Measurements from ENCODE around the gene IRAK4. TPM values are rescaled to one million over a fixed set of nuclear protein-coding genes. Genes with fewer than 3 reads are reported as not detected.

IRAK4 gene
- total RNA-seq, 1 donor from 2014 or later, result 23.6 TPM

- no peak for TF ChIP-seq CTCF (IDR thresholded peaks at IDR 0.05)
- no peak for TF ChIP-seq EZH2phosphoT487 (IDR thresholded peaks at IDR 0.05)
- no peak for TF ChIP-seq EZH2 (IDR thresholded peaks at IDR 0.05)
- Histone ChIP-seq H3K27ac (no peak overlapping the region), H3F3A (ENCODE audit: low read depth) (no peaks in the 10 kb centered on the region), H2AFZ (replicated peaks) (no peak overlapping the region), H3K9ac (no peak overlapping the region), H3K4me1 (no peaks in the 10 kb centered on the region), H4K20me1 (ENCODE audit: low read depth) (no peaks in the 10 kb centered on the region), H3K79me2 (ENCODE audit: low read depth) (no peaks in the 10 kb centered on the region), H3K4me2 (no peak overlapping the region), H3K27me3 (no peaks in the 10 kb centered on the region), H3K36me3 (no peaks in the 10 kb centered on the region), H3K9me3 (ENCODE audit: low read depth) (no peaks in the 10 kb centered on the region), H3K4me3 (no peak overlapping the region)
- H3K4me3 Mint-ChIP-seq, result no peak overlapping the region
- no peaks in the 10 kb centered on the region for H3K36me3 Mint-ChIP-seq
- no peaks in the 10 kb centered on the region for H3K27me3 Mint-ChIP-seq (ENCODE audit: insufficient read depth, low read depth)
- no peak overlapping the region for H3K27ac Mint-ChIP-seq
- DNase-seq (ENCODE audit: low spot score), result no peak
- H3K4me1 Mint-ChIP-seq, result no peaks in the 10 kb centered on the region
- no peaks in the 10 kb centered on the region for H3K9me3 Mint-ChIP-seq
Measured at GRCh38 chr12:43815416-43815815, 56.7 kb downstream of the IRAK4 start.

GRCh38 chr12:43816168-43816567 is 57.4 kb downstream of the IRAK4 start:
- Histone ChIP-seq H3K27me3 (no peaks in the 10 kb centered on the region), H3F3A (ENCODE audit: low read depth) (no peaks in the 10 kb centered on the region), H4K20me1 (ENCODE audit: low read depth) (no peaks in the 10 kb centered on the region), H3K4me2 (no peak overlapping the region), H3K27ac (no peak overlapping the region), H3K79me2 (ENCODE audit: low read depth) (no peaks in the 10 kb centered on the region), H3K36me3 (no peaks in the 10 kb centered on the region), H3K9ac (no peak overlapping the region), H3K4me3 (no peak overlapping the region), H3K9me3 (ENCODE audit: low read depth) (no peaks in the 10 kb centered on the region), H2AFZ (replicated peaks) (no peak overlapping the region), H3K4me1 (no peaks in the 10 kb centered on the region)
- H3K36me3 Mint-ChIP-seq, result no peaks in the 10 kb centered on the region
- no peak overlapping the region for H3K27ac Mint-ChIP-seq
- H3K4me1 Mint-ChIP-seq, result no peaks in the 10 kb centered on the region
- TF ChIP-seq EZH2phosphoT487 (IDR thresholded peaks at IDR 0.05), result no peak
- H3K27me3 Mint-ChIP-seq (ENCODE audit: insufficient read depth, low read depth), result no peaks in the 10 kb centered on the region
- H3K4me3 Mint-ChIP-seq, result no peak overlapping the region
- no peaks in the 10 kb centered on the region for H3K9me3 Mint-ChIP-seq
- no peak for DNase-seq (ENCODE audit: low spot score)

GRCh38 chr12:43824207-43824775 is 65.5 kb downstream of the IRAK4 start:
- no peaks in the 10 kb centered on the region for H3F3A ChIP-seq (ENCODE audit: low read depth)
- H3K4me1 Mint-ChIP-seq, result no peaks in the 10 kb centered on the region
- H3K27ac Mint-ChIP-seq, result no peak overlapping the region
- H3K36me3 Mint-ChIP-seq, result no peaks in the 10 kb centered on the region
- no peaks in the 10 kb centered on the region for H3K9me3 Mint-ChIP-seq
- H3K79me2 ChIP-seq (ENCODE audit: low read depth), result no peaks in the 10 kb centered on the region
- no peak overlapping the region for H3K27ac ChIP-seq
- no peak overlapping the region for H3K4me3 Mint-ChIP-seq
- H3K27me3 ChIP-seq, result no peaks in the 10 kb centered on the region
- no peak for DNase-seq (ENCODE audit: low spot score)
- no peak overlapping the region for H3K4me3 ChIP-seq
- no peak overlapping the region for H3K4me2 ChIP-seq
- H3K27me3 Mint-ChIP-seq (ENCODE audit: insufficient read depth, low read depth), result no peaks in the 10 kb centered on the region
- H3K9ac ChIP-seq, result no peak overlapping the region
- H2AFZ ChIP-seq (replicated peaks), result peak overlapping the region; percentile 72
- H4K20me1 ChIP-seq (ENCODE audit: low read depth), result no peaks in the 10 kb centered on the region
- no peaks in the 10 kb centered on the region for H3K4me1 ChIP-seq
- TF ChIP-seq CTCF (IDR thresholded peaks at IDR 0.05), result no peak
- no peak for TF ChIP-seq EZH2 (IDR thresholded peaks at IDR 0.05)
- TF ChIP-seq EZH2phosphoT487 (IDR thresholded peaks at IDR 0.05), result no peak
- no peaks in the 10 kb centered on the region for H3K36me3 ChIP-seq
- H3K9me3 ChIP-seq (ENCODE audit: low read depth), result no peaks in the 10 kb centered on the region

- H3K4me3 ChIP-seq, result no peak overlapping the region
- TF ChIP-seq CTCF (IDR thresholded peaks at IDR 0.05) (no peak), EZH2phosphoT487 (IDR thresholded peaks at IDR 0.05) (no peak), EZH2 (IDR thresholded peaks at IDR 0.05) (no peak)
- no peaks in the 10 kb centered on the region for H3K79me2 ChIP-seq (ENCODE audit: low read depth)
- no peak overlapping the region for H3K27ac ChIP-seq
- Mint-ChIP-seq H3K4me1 (no peaks in the 10 kb centered on the region), H3K4me3 (no peak overlapping the region), H3K27ac (no peak overlapping the region), H3K27me3 (ENCODE audit: insufficient read depth, low read depth) (no peaks in the 10 kb centered on the region), H3K9me3 (no peaks in the 10 kb centered on the region), H3K36me3 (no peaks in the 10 kb centered on the region)
- no peaks in the 10 kb centered on the region for H3K36me3 ChIP-seq
- H3K27me3 ChIP-seq, result no peaks in the 10 kb centered on the region
- H2AFZ ChIP-seq (replicated peaks), result no peak overlapping the region
- no peaks in the 10 kb centered on the region for H3F3A ChIP-seq (ENCODE audit: low read depth)
- no peak overlapping the region for H3K9ac ChIP-seq
- H3K9me3 ChIP-seq (ENCODE audit: low read depth), result no peaks in the 10 kb centered on the region
- no peak for DNase-seq (ENCODE audit: low spot score)
- H3K4me1 ChIP-seq, result no peaks in the 10 kb centered on the region
- H3K4me2 ChIP-seq, result no peak overlapping the region
- H4K20me1 ChIP-seq (ENCODE audit: low read depth), result no peaks in the 10 kb centered on the region
Measured at GRCh38 chr12:43826681-43827080, 67.9 kb downstream of the IRAK4 start.

All from neural progenitor cell (in vitro differentiated cells).